ENCODE measurements around the gene SPX. TPM values are rescaled to one million over a fixed set of nuclear protein-coding genes. Genes with fewer than 3 reads are reported as not detected.

SPX gene
- total and polyA plus RNA-seq, 2 of the 4 experiments (the other 2 are of a cell fraction): under 0.01 to 0.12 TPM

DNA sequence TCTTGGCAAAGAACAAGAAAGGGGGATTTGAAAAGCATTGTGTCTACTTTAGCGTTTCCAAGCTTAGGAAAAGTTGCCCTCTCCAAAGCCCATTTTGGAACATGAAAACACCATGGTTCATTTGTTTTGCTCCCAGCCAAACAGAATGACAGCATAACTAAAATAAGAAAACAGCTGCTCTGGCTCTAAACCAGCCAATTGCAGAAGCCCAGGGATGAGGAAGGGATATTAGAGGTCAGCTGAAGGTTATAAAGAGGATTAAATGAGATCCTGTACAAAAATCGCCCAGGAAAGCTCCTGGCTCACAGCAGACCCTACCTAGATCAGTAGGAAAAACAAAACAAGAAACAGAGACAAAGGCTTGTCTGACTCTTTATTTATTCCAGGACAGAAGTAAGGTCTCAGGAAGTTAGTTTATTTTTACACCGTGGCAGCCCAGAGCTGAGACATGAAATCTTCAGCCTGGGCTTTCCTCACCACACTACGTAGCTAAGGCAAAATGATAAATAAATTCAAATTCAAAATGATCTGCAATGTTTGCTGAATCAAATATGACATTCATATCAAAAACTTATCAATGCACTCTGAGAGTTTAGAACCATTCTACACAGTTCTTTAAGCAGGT lies 25.9 kb downstream of the SPX start:
- Histone ChIP-seq H3K56ac (ENCODE audit: extremely low read depth, insufficient read depth, low read length) (no peak overlapping the region), H2AK5ac (ENCODE audit: low read depth, low read length) (no peak overlapping the region), H3K23ac (ENCODE audit: low read depth, low read length) (no peak overlapping the region), H4K8ac (ENCODE audit: low read depth in 2 of 2, low read length in 2 of 2) (no peak overlapping the region), H3K36me3 (ENCODE audit: control insufficient read depth, insufficient read depth, low read length) (no peaks in the 10 kb centered on the region), H3K4me1 (ENCODE audit: control insufficient read depth, insufficient read depth, low read length) (no peaks in the 10 kb centered on the region; the same call in 1 of the 2 replicates), H3K9me3 (ENCODE audit: control insufficient read depth, insufficient read depth, low read length) (no peaks in the 10 kb centered on the region), H2BK15ac (ENCODE audit: low read depth, low read length) (no peak overlapping the region), H3K27me3 (ENCODE audit: control insufficient read depth, insufficient read depth, low read length) (peaks cover 4% of the 10 kb centered on the region), H4K5ac (ENCODE audit: low read depth, low read length) (no peak overlapping the region), H4K20me1 (ENCODE audit: insufficient read depth, low read length) (no peaks in the 10 kb centered on the region), H3K4me2 (ENCODE audit: low read depth, low read length) (peak overlapping the region; percentile 61), H3K4me3 (ENCODE audit: insufficient read depth, low read depth, low read length) (no peak overlapping the region), H3K27ac (ENCODE audit: insufficient read depth, low read length) (no peak overlapping the region), H3K9me1 (ENCODE audit: insufficient read depth, low read length) (no peaks in the 10 kb centered on the region), H2BK5ac (ENCODE audit: low read depth, low read length, poor library complexity, severe bottlenecking) (no peak overlapping the region), H2BK120ac (ENCODE audit: low read depth, low read length) (no peak overlapping the region), H3K79me1 (ENCODE audit: low read depth in 1 of 2, low read length in 2 of 2) (no peaks in the 10 kb centered on the region), H3K9ac (ENCODE audit: low read depth, low read length) (no peak overlapping the region), H3K18ac (ENCODE audit: low read depth, low read length) (no peak overlapping the region; the same call in 1 of the 2 replicates), H2BK20ac (ENCODE audit: low read depth, low read length) (no peak overlapping the region), H3K14ac (replicated peaks; ENCODE audit: low read depth, low read length) (no peak overlapping the region), H2AFZ (replicated peaks; ENCODE audit: low read length, poor library complexity) (no peak overlapping the region), H2AK9ac (replicated peaks; ENCODE audit: low read depth, low read length, poor library complexity) (no peak overlapping the region), H4K91ac (ENCODE audit: insufficient read depth, low read depth, low read length) (no peak overlapping the region), H3K4ac (ENCODE audit: low read depth, low read length) (no peak overlapping the region)
- POLR2A ChIA-PET (ENCODE audit: unreplicated experiment): no interaction called here
- CTCF ChIA-PET: interaction anchor here (0.6 to 1.1 kb wide), 3 partner anchors 10 to 16 kb away, joined by 3 read pairs; no protein-coding TSS in a partner anchor
- in situ Hi-C loops (cut with MboI; ENCODE audit: low sequenced_read_pairs) (no loop called here), intact Hi-C loops (cut with micrococcal nuclease) (no loop called here), dilution Hi-C loops (cut with HindIII; ENCODE audit: low sequenced_read_pairs, unreplicated experiment) (no loop called here)
- no TSS peak for BruUV-seq (replicated peaks)
- TF ChIP-seq FOS (IDR thresholded peaks at IDR 0.05; ENCODE audit: low read depth, low read length) (no peak), SMC3 (IDR thresholded peaks at IDR 0.05; ENCODE audit: low read depth, low read length) (no peak), POLR2A (IDR thresholded peaks at IDR 0.05; ENCODE audit: low read depth, low read length) (no peak), MAZ (IDR thresholded peaks at IDR 0.05; ENCODE audit: borderline replicate concordance, low read depth, low read length) (no peak), CHD1 (IDR thresholded peaks at IDR 0.05; ENCODE audit: low read depth, low read length) (no peak), RFX5 (IDR thresholded peaks at IDR 0.05; ENCODE audit: low read depth, low read length) (no peak), ELK1 (IDR thresholded peaks at IDR 0.05; ENCODE audit: borderline replicate concordance, low read depth, low read length) (no peak), MAFK (IDR thresholded peaks at IDR 0.05; ENCODE audit: low read depth, low read length) (no peak), CEBPB (IDR thresholded peaks at IDR 0.05; ENCODE audit: low read depth, low read length) (no peak), RAD21 (IDR thresholded peaks at IDR 0.05; ENCODE audit: low read length) (no peak), RCOR1 (IDR thresholded peaks at IDR 0.05; ENCODE audit: insufficient replicate concordance, low read length) (no peak), NFE2L2 (IDR thresholded peaks at IDR 0.05; ENCODE audit: low read depth, low read length) (no peak), BHLHE40 (IDR thresholded peaks at IDR 0.05; ENCODE audit: low read depth, low read length) (no peak), MXI1 (IDR thresholded peaks at IDR 0.05; ENCODE audit: borderline replicate concordance, low read depth, low read length) (no peak), USF2 (IDR thresholded peaks at IDR 0.05; ENCODE audit: low read depth, low read length) (no peak)
- TF ChIP-seq, protein P1, sequence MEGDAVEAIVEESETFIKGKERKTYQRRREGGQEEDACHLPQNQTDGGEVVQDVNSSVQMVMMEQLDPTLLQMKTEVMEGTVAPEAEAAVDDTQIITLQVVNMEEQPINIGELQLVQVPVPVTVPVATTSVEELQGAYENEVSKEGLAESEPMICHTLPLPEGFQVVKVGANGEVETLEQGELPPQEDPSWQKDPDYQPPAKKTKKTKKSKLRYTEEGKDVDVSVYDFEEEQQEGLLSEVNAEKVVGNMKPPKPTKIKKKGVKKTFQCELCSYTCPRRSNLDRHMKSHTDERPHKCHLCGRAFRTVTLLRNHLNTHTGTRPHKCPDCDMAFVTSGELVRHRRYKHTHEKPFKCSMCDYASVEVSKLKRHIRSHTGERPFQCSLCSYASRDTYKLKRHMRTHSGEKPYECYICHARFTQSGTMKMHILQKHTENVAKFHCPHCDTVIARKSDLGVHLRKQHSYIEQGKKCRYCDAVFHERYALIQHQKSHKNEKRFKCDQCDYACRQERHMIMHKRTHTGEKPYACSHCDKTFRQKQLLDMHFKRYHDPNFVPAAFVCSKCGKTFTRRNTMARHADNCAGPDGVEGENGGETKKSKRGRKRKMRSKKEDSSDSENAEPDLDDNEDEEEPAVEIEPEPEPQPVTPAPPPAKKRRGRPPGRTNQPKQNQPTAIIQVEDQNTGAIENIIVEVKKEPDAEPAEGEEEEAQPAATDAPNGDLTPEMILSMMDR (conservative IDR thresholded peaks at IDR 0.05; ENCODE audit: low read depth, low read length): no peak
- ATAC-seq (ENCODE audit: low read depth) (peak; percentile 48), DNase-seq (no peak)
- no CpG with 5 or more reads among the region's 4 CpGs for WGBS, 2 experiments (ENCODE audit: extremely low coverage in 2 of 2, insufficient read length in 1 of 2)
